Measurements from ENCODE around the gene DDOST.
A peak's percentile ranks its signal among the peaks of the same experiment; 100 is the strongest.
"Not testable (repeated sequence)": the region's sequence is repeated elsewhere in the genome, so short reads cannot be mapped to it uniquely, and the experiment has no call there.

Gene DDOST

DNA sequence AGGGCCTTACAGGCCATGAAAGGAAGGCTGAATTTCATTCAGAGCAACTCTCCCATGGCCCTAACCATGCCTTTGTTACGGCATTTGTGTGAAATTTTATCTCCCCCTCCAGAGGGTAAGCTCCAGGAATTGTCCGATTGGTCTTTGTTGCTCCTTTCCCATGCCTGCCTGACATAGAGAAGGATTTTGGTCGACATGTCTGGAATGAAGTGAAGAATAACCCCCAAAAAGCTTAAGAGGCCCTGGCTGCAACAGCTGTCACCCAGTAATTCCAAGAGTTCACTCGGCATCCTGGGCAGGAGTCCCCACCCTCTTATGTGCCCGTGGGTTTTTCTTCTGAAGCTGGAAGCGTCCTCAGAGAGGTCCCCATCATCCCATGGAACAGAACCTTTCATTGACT is 51.6 kb downstream of the DDOST start:
- ChIA-PET POLR2A (ENCODE audit: low non-redundant PET) (no interaction called here), CTCF (interaction anchor here (0.8 to 1.2 kb wide), 2 partner anchors 10 to 30 kb away, joined by 3 to 5 read pairs; no protein-coding TSS in a partner anchor)
- no peak for DNase-seq (ENCODE audit: low spot score)
- no peak overlapping the region for H3K27ac ChIP-seq
- TF ChIP-seq CTCF (conservative IDR thresholded peaks at IDR 0.05; ENCODE audit: low read depth) = no peak

GRCh38 chr1:20606801-20607570 is 54.2 kb downstream of the DDOST start:
- CTCF ChIA-PET = interaction anchor here (0.7 kb wide), 1 partner anchor 17 kb away, joined by 4 read pairs; no protein-coding TSS in a partner anchor
- DNase-seq (ENCODE audit: low spot score); H3K27ac ChIP-seq; POLR2A ChIA-PET (ENCODE audit: low non-redundant PET): not testable (repeated sequence)

DNA sequence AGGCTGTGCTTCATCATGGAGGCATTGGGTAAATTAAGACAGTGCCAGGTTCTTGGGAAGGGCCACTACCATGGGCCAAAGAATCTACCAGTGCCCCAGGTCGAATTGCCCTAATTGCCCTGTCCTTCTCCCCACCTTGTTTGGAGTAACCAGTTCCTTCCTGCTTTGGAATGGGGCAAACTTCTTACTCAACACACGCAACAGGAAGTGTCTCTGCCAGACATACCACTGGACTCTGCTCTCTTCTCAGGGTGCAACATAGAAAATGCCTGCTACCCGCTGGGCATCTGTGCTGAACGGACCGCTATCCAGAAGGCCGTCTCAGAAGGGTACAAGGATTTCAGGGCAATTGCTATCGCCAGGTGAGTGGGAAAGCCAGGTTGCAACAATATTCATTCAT is 56.5 kb downstream of the DDOST start:
- DNase-seq (ENCODE audit: low spot score) = no peak
- no peak for TF ChIP-seq CTCF (conservative IDR thresholded peaks at IDR 0.05; ENCODE audit: low read depth)
- peak overlapping the region; percentile 43; the same call in 1 of the 2 replicates for H3K27ac ChIP-seq
- CTCF ChIA-PET = no interaction called here
- POLR2A ChIA-PET (ENCODE audit: low non-redundant PET) = no interaction called here

DNA sequence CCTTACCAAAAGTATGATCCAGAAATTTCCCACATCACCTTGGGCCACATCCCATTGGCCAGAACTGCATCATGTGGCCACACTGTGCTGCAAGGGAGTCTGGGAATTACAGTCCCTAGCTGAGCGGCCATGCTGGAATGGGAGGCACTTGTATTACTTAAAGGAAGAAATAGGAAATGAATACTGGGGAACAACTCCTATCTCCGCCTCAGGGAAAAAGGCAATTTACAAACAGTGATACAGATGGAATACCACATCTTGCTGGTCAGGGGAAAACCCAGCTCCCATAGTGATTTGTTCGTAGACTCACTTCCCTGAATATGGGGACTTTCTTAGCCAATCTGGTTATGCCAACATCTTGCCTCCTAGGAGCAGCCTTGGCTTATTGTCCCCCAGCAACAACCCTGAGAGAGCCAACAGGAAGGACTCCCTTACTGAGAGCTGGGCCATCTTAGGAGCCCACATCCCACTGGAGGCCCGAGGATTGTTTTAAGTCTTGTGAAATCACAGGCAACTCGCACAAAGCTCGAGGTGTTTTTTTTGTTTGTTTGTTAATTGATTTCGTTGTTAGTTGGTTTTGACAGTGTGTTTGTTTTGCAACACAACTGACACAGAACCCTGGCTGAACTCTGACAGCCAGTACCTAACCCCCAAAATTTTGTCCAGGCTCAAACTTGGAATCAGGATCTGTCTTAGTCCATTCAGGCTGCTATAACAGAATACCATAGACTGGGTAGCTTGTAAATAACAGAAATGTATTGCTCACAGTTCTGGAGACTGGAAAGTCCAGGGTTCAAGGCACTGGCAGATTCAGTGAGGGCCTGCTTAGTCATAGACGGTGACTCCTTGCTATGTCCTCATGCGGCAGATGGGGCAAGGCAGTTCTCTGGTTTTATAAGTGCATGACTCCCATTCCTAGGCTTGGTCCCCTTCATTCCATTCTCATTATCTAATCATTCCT is 57.4 kb downstream of the DDOST start:
- CTCF ChIA-PET = no interaction called here

DNA sequence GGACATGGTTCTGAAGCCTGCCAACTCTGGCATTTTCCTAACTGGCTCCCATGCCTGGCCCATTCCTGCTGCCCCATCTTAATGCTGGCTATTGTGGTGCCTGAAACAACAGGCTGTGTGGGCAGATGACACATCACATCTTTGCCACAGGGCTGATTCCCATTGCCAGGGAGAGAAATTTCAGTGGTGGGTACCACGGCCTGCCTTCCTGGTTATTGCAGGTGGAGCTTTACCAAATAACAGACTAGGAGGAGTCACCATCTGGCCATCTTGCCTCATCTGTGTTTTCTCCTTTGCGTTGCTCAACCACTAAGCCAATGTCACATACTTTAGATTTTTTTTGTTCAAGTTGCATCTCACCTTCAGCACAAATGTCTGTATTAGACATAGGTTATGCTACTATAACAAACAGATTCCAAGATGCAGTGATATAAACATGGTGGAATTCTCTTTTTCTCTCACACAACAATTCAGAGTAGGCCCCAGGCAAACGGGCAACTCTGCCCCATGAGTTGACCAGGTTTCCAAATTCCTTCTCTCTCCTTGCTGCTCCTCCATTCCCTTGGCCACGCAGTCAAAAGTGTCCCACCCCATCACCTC is 58.2 kb downstream of the DDOST start:
- ChIA-PET POLR2A (ENCODE audit: low non-redundant PET) (no interaction called here), CTCF (no interaction called here)
- DNase-seq (ENCODE audit: low spot score) = no peak
- no peak overlapping the region for H3K27ac ChIP-seq
- TF ChIP-seq CTCF (conservative IDR thresholded peaks at IDR 0.05; ENCODE audit: low read depth) = no peak

More for the DNA sequence above, 57.4 kb downstream of the DDOST start:
- TF ChIP-seq CTCF (conservative IDR thresholded peaks at IDR 0.05; ENCODE audit: low read depth) = no peak
- peak overlapping the region; percentile 43; the same call in 1 of the 2 replicates for H3K27ac ChIP-seq
- POLR2A ChIA-PET (ENCODE audit: low non-redundant PET) = no interaction called here
- DNase-seq (ENCODE audit: low spot score) = peak; percentile 68
